Body of pancreas (tissue), 4 donors: Measurements from ENCODE around the gene SREBF1. TPM values are rescaled to one million over a fixed set of nuclear protein-coding genes. Genes with fewer than 3 reads are reported as not detected.
A peak's percentile ranks its signal among the peaks of the same experiment; 100 is the strongest.
"Not testable (repeated sequence)": the region's sequence is repeated elsewhere in the genome, so short reads cannot be mapped to it uniquely, and the experiment has no call there.

ENCODE experiments used
- ATAC-seq: fragments of 150-250 bp; one replicate; pipeline ENCODE4 v1.9.1; 2016
- DNase-seq, 4 donors: peaks; one replicate each; pipeline ENCODE4 v3.0.0-alpha.2; 2019
- H3K27ac ChIP-seq, 4 donors: fragments of 200-600 bp; sonication (generic); 1 replicate in 3 of 4; 2 replicates in 1 of 4; pipeline versions ENCODE4 v1.5.1 to v1.6.1; 2016 to 2019; ENCODE audit warnings: mild to moderate bottlenecking in 1 of 4, mixed read lengths in 1 of 4, moderate library complexity in 1 of 4
- H3K27me3 ChIP-seq, 2 donors: fragments of 200-600 bp; sonication (generic); one replicate each; pipeline ENCODE4 v1.6.0; 2016; ENCODE audit warnings: mild to moderate bottlenecking in 1 of 2
- H3K36me3 ChIP-seq, 2 donors: fragments of 200-600 bp; sonication (generic); replicated peaks in 1 of 2; 2 replicates each; pipeline ENCODE4 v1.5.1; 2016; ENCODE audit warnings: low read depth in 2 of 2; ENCODE audit not compliant: insufficient read depth in 1 of 2
- H3K4me1 ChIP-seq: fragments of 200-600 bp; sonication (generic); one replicate; pipeline ENCODE4 v1.6.0; 2016
- H3K4me3 ChIP-seq, 2 donors: fragments of 200-600 bp; sonication (generic); 1 replicate in 1 of 2; 2 replicates in 1 of 2; pipeline ENCODE4 v1.5.1; 2016 to 2019
- H3K9me3 ChIP-seq, 3 donors: fragments of 200-600 bp; sonication (generic); 1 replicate in 2 of 3; 2 replicates in 1 of 3; pipeline ENCODE4 v1.5.1; 2016
- CTCF ChIP-seq, 7 experiments: fragments of 450-650 bp in 4 of 7; fragments of 200-600 bp in 3 of 7; sonication (generic) in 3 of 7; IDR thresholded peaks; one replicate each; pipeline ENCODE4 v1.5.1; 2016 to 2019; ENCODE audit warnings: antibody characterized with exemption in 7 of 7
- POLR2A ChIP-seq, 3 donors: fragments of 450-650 bp; IDR thresholded peaks; one replicate each; pipeline ENCODE4 v1.6.1; 2016; ENCODE audit warnings: antibody characterized with exemption in 3 of 3, mild to moderate bottlenecking in 2 of 3
- WGBS, 2 donors: methylation state at CpG; one replicate each; pipeline ENCODE4 v1.1.5; 2017; 5-methylcytosine and 5-hydroxymethylcytosine counted together
- intact Hi-C: fragments of 100-400 bp; cut with DNase I; formaldehyde crosslinking; loops from one replicate; pipeline ENCODE4 v1.15.1; 2023
- total RNA-seq, 2 donors: library from RNA; depleted of rRNA; stranded (reverse); fragments of >200 nt; gene quantifications; one replicate each; pipeline ENCODE4 v1.1.0, GENCODE V29; 2016

Gene SREBF1
- total RNA-seq, 2 donors from 2014 or later, result 22.3 to 88.0 TPM

GRCh38 chr17:17809531-17810083, 27.2 kb downstream of the SREBF1 start:
- TF ChIP-seq CTCF (IDR thresholded peaks at IDR 0.05), result no peak
- no peak for TF ChIP-seq POLR2A (IDR thresholded peaks at IDR 0.05)
- WGBS, 2 donors, result 84 to 91% methylated on average over 20 to 21 of the region's 52 CpGs
- no peaks in the 10 kb centered on the region for H3K9me3 ChIP-seq
- DNase-seq (no peak), ATAC-seq (no peak)
- intact Hi-C loops, result loop anchor here (5.0 kb wide), 1 partner anchor 38 kb away; no protein-coding TSS in a partner anchor
- no peaks in the 10 kb centered on the region for H3K36me3 ChIP-seq
- peaks cover 15% of the 10 kb centered on the region for H3K4me1 ChIP-seq
- H3K27me3 ChIP-seq, result no peaks in the 10 kb centered on the region
- no peak overlapping the region for H3K4me3 ChIP-seq
- H3K27ac ChIP-seq, result peak overlapping the region in 1 of 4 donors; percentile 7

- no peaks in the 10 kb centered on the region for H3K27me3 ChIP-seq
- 74 to 78% methylated on average over 15 of the region's 15 CpGs for WGBS, 2 donors
- H3K27ac ChIP-seq, result no peak overlapping the region
- no peaks in the 10 kb centered on the region for H3K36me3 ChIP-seq
- peaks cover 15% of the 10 kb centered on the region for H3K4me1 ChIP-seq
- intact Hi-C loops, result no loop called here
- TF ChIP-seq CTCF (IDR thresholded peaks at IDR 0.05) (no peak), POLR2A (IDR thresholded peaks at IDR 0.05) (no peak)
- no peaks in the 10 kb centered on the region for H3K9me3 ChIP-seq
- H3K4me3 ChIP-seq, result no peak overlapping the region
- DNase-seq (no peak), ATAC-seq (no peak)
Measured at GRCh38 chr17:17808706-17809432, 27.9 kb downstream of the SREBF1 start.

- H3K27ac ChIP-seq, H3K27me3 ChIP-seq, ATAC-seq, H3K4me3 ChIP-seq, DNase-seq, H3K9me3 ChIP-seq, intact Hi-C loops, H3K36me3 ChIP-seq: not testable (repeated sequence)
- H3K4me1 ChIP-seq, result peaks cover 15% of the 10 kb centered on the region
- WGBS, 2 donors, result 92 to 96% methylated on average over 5 of the region's 5 CpGs
Measured at GRCh38 chr17:17808200-17808599, 28.6 kb downstream of the SREBF1 start.

- H3K27ac ChIP-seq, result no peak overlapping the region
- H3K36me3 ChIP-seq, result no peaks in the 10 kb centered on the region
- no peaks in the 10 kb centered on the region for H3K27me3 ChIP-seq
- peaks cover 12% of the 10 kb centered on the region for H3K4me1 ChIP-seq
- no peak for ATAC-seq
- DNase-seq, result no peak
- TF ChIP-seq POLR2A (IDR thresholded peaks at IDR 0.05) (no peak), CTCF (IDR thresholded peaks at IDR 0.05) (no peak)
- H3K9me3 ChIP-seq, result no peaks in the 10 kb centered on the region
- WGBS, 2 donors, result 85 to 100% methylated on average over 1 to 5 of the region's 5 CpGs
- H3K4me3 ChIP-seq, result no peak overlapping the region
- intact Hi-C loops, result no loop called here
Measured at GRCh38 chr17:17807440-17807839, 29.3 kb downstream of the SREBF1 start.

GRCh38 chr17:17806611-17807274, 30.0 kb downstream of the SREBF1 start:
- no peak overlapping the region for H3K27ac ChIP-seq
- no peaks in the 10 kb centered on the region for H3K36me3 ChIP-seq
- DNase-seq (no peak), ATAC-seq (no peak)
- 57 to 87% methylated on average over 5 to 15 of the region's 17 CpGs for WGBS, 2 donors
- H3K9me3 ChIP-seq, result no peaks in the 10 kb centered on the region
- intact Hi-C loops, result no loop called here
- peaks cover 5% of the 10 kb centered on the region for H3K4me1 ChIP-seq
- TF ChIP-seq CTCF (IDR thresholded peaks at IDR 0.05), result no peak
- no peak for TF ChIP-seq POLR2A (IDR thresholded peaks at IDR 0.05)
- no peak overlapping the region for H3K4me3 ChIP-seq
- no peaks in the 10 kb centered on the region for H3K27me3 ChIP-seq
